HCT116 (cell line): ENCODE data around the gene DMPK. TPM values are rescaled to one million over a fixed set of nuclear protein-coding genes. Genes with fewer than 3 reads are reported as not detected.

Source experiments
- ATAC-seq: fragments of 200-7000 bp; cut with Tn5 transposase; 2 replicates; pipeline ENCODE4 v1.9.1; 2020; ENCODE audit warnings: mild to moderate bottlenecking, moderate library complexity
- BruUV-seq: library from RNA; stranded (reverse); fragments of 400-500 nt; replicated peaks from 2 replicates; lab custom pipeline; 2021; lab: Mats Ljungman, UMichigan
- CTCF ChIA-PET: fragments of 300-600 bp; sonication (Branson Sonifier 250); formaldehyde crosslinking; loops from one replicate; lab custom pipeline; 2021; ENCODE audit warnings: antibody characterized with exemption; lab: Charles Lee
- POLR2A ChIA-PET: fragments of 300-600, 350-600 bp; sonication (Branson Sonifier 250); formaldehyde crosslinking; loops from one replicate; lab custom pipeline; 2021; ENCODE audit warnings: antibody characterized with exemption; lab: Charles Lee
- RAD21 ChIA-PET, 2 experiments: fragments of 300-600 bp; sonication (Branson Sonifier 250); formaldehyde crosslinking; loops; one replicate each; lab custom pipeline; 2023; ENCODE audit warnings: low total read pairs in 2 of 2; ENCODE audit not compliant: uncharacterized antibody in 2 of 2, unreplicated experiment in 2 of 2, low non-redundant PET in 1 of 2; lab: Charles Lee
- DNase-seq: peaks from one replicate; pipeline ENCODE4 v3.0.0-alpha.2; 2010; ENCODE audit warnings: low read depth, low spot score
- H2AFZ ChIP-seq: fragments of 200-600 bp; shearing (Covaris generic), sonication (generic); 2 replicates; pipeline ENCODE4 v1.6.1; 2017; ENCODE audit warnings: low read depth, mixed run types, mixed read lengths, antibody characterized with exemption, low read length; ENCODE audit not compliant: poor library complexity, severe bottlenecking
- H3K27ac ChIP-seq: 2 replicates; pipeline ENCODE4 v1.5.1; 2012; ENCODE audit warnings: low read depth, low read length
- H3K27me3 ChIP-seq: fragments of 200-600 bp; sonication (generic); 2 replicates; pipeline ENCODE4 v1.6.1; 2016; ENCODE audit warnings: mixed run types, low read length, mixed read lengths; ENCODE audit not compliant: insufficient read depth
- H3K36me3 ChIP-seq, 2 experiments: fragments of 200-500 bp in 1 of 2; fragments of 200-600 bp in 1 of 2; sonication (Bioruptor generic) in 1 of 2; sonication (generic) in 1 of 2; 2 replicates each; pipeline versions ENCODE4 v1.5.1 to v1.6.1; 2014 to 2016; ENCODE audit warnings: low read length in 2 of 2, inconsistent platforms in 1 of 2, mixed read lengths in 1 of 2, mixed run types in 1 of 2; ENCODE audit not compliant: insufficient read depth in 2 of 2, control insufficient read depth in 1 of 2
- H3K4me1 ChIP-seq, 2 experiments: fragments of 200-600 bp in 1 of 2; sonication (generic) in 1 of 2; 2 replicates each; pipeline versions ENCODE4 v1.5.1 to v1.6.1; 2012 to 2017; ENCODE audit warnings: low read length in 2 of 2, inconsistent platforms in 1 of 2, mild to moderate bottlenecking in 1 of 2, mixed read lengths in 1 of 2, mixed run types in 1 of 2, moderate library complexity in 1 of 2; ENCODE audit not compliant: insufficient read depth in 2 of 2, control insufficient read depth in 1 of 2
- H3K4me2 ChIP-seq: fragments of 200-600 bp; sonication (generic); 2 replicates; pipeline ENCODE4 v1.6.1; 2017; ENCODE audit warnings: mixed run types, low read length, mixed read lengths
- H3K4me3 ChIP-seq, 2 experiments: fragments of 200-600 bp in 1 of 2; sonication (generic) in 1 of 2; replicated peaks in 1 of 2; 2 replicates each; pipeline ENCODE4 v1.5.1; 2011 to 2016; ENCODE audit warnings: low read length in 2 of 2, control low read depth in 1 of 2, low read depth in 1 of 2, mild to moderate bottlenecking in 1 of 2, mixed read lengths in 1 of 2, mixed run types in 1 of 2
- H3K79me2 ChIP-seq: fragments of 200-600 bp; sonication (generic); 2 replicates; pipeline ENCODE4 v1.6.1; 2017; ENCODE audit warnings: mild to moderate bottlenecking, mixed run types, low read length, moderate library complexity, mixed read lengths; ENCODE audit not compliant: insufficient read depth
- H3K9ac ChIP-seq: fragments of 200-600 bp; sonication (generic); 2 replicates; pipeline ENCODE4 v1.6.1; 2016; ENCODE audit warnings: low read length, mixed read lengths
- H3K9me2 ChIP-seq: fragments of 200-600 bp; sonication (generic), shearing (Covaris generic); 2 replicates; pipeline ENCODE4 v1.6.1; 2017; ENCODE audit warnings: mixed run types, mild to moderate bottlenecking, moderate library complexity; ENCODE audit not compliant: insufficient read depth
- H3K9me3 ChIP-seq, 2 experiments: fragments of 200-500 bp in 1 of 2; fragments of 200-600 bp in 1 of 2; sonication (Bioruptor generic) in 1 of 2; sonication (generic) in 1 of 2; 2 replicates each; pipeline ENCODE4 v1.6.1; 2014 to 2017; ENCODE audit warnings: low read length in 2 of 2, mixed read lengths in 2 of 2, inconsistent platforms in 1 of 2, low read depth in 1 of 2, mild to moderate bottlenecking in 1 of 2, mixed run types in 1 of 2, moderate library complexity in 1 of 2; ENCODE audit not compliant: control insufficient read depth in 1 of 2, insufficient read depth in 1 of 2
- H4K20me1 ChIP-seq: fragments of 200-600 bp; sonication (generic), shearing (Covaris generic); 2 replicates; pipeline ENCODE4 v1.6.1; 2017; ENCODE audit warnings: mixed run types, mild to moderate bottlenecking, moderate library complexity; ENCODE audit not compliant: insufficient read depth
- EGR1 ChIP-seq: IDR thresholded peaks from 2 replicates; pipeline ENCODE4 v1.6.1; 2012; ENCODE audit warnings: low read depth
- EZH2 ChIP-seq: fragments of 200-600 bp; sonication (generic); IDR thresholded peaks from 2 replicates; pipeline ENCODE4 v1.6.1; 2017; ENCODE audit warnings: antibody characterized with exemption, mixed run types
- EZH2phosphoT487 ChIP-seq: fragments of 200-600 bp; IDR thresholded peaks from 2 replicates; pipeline ENCODE4 v1.6.1; 2018; ENCODE audit warnings: antibody characterized with exemption, borderline replicate concordance
- FOSL1 ChIP-seq: IDR thresholded peaks from 2 replicates; pipeline ENCODE4 v1.6.1; 2012; ENCODE audit warnings: low read depth
- POLR2AphosphoS5 ChIP-seq: IDR thresholded peaks from 2 replicates; pipeline ENCODE4 v1.6.1; 2011; ENCODE audit warnings: mild to moderate bottlenecking, low read depth, low read length, moderate library complexity
- SIN3A ChIP-seq: IDR thresholded peaks from 2 replicates; pipeline ENCODE4 v1.6.1; 2012; ENCODE audit warnings: low read depth
- SRF ChIP-seq: IDR thresholded peaks from 2 replicates; pipeline ENCODE4 v1.6.1; 2012; ENCODE audit warnings: low read depth
- intact Hi-C: fragments of 100-400 bp; cut with micrococcal nuclease; formaldehyde crosslinking; loops from 2 replicates; pipeline ENCODE4 v1.10.0; 2022
- total RNA-seq: library from RNA; stranded (reverse); gene quantifications from one replicate; pipeline ENCODE4 v1.2.1, GENCODE V29; 2021; ENCODE audit not compliant: unreplicated experiment
- TF ChIP-seq, protein P1 (sequence below): IDR thresholded peaks from 2 replicates; pipeline ENCODE4 v1.6.1; 2012
- TF ChIP-seq, protein P2 (sequence below): IDR thresholded peaks from 2 replicates; pipeline ENCODE4 v1.6.1; 2012; ENCODE audit warnings: low read depth

The DMPK gene
- total RNA-seq, 1 experiment from 2014 or later: 52.5 TPM

DNA sequence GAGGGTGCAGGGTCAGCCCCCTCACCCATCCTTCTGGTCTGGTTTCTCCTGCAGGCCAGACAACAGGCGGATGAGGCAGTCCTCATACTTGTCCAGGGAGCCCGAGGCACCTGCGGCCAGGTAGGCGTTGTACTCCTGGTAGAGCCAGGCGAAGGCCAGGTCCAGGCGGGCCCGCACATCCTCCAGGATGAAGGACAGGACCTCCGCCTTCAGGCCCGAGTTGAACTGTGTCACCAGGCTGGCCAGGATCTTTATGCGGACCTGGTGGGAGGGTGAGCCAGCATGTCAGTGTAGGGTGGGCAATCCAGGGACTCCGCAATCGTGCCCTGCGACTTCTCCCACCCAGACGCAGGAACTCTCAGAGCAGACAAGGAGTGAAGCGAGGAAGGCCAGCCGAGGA, 46.7 kb upstream of the DMPK start:
- Histone ChIP-seq H3K9me2 (no peaks in the 10 kb centered on the region), H4K20me1 (no peaks in the 10 kb centered on the region), H3K4me3 (no peak overlapping the region), H2AFZ (no peak overlapping the region), H3K4me2 (no peak overlapping the region), H3K27ac (no peak overlapping the region), H3K4me1 (no peaks in the 10 kb centered on the region), H3K27me3 (no peaks in the 10 kb centered on the region), H3K9me3 (no peaks in the 10 kb centered on the region), H3K79me2 (no peaks in the 10 kb centered on the region), H3K36me3 (peaks cover 43 to 60% of the 10 kb centered on the region in 2 experiments), H3K9ac (no peak overlapping the region)
- ChIA-PET CTCF (interaction anchor here (3.3 kb wide), 1 partner anchor 11 kb away, joined by 17 read pairs; no protein-coding TSS in a partner anchor), POLR2A (no interaction called here), RAD21 (no interaction called here)
- intact Hi-C loops: no loop called here
- TF ChIP-seq POLR2AphosphoS5 (no peak), SRF (no peak), EZH2phosphoT487 (no peak), EGR1 (no peak), EZH2 (no peak), FOSL1 (no peak), SIN3A (no peak)
- TF ChIP-seq, protein P1, sequence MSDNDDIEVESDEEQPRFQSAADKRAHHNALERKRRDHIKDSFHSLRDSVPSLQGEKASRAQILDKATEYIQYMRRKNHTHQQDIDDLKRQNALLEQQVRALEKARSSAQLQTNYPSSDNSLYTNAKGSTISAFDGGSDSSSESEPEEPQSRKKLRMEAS: no peak
- TF ChIP-seq, protein P2, sequence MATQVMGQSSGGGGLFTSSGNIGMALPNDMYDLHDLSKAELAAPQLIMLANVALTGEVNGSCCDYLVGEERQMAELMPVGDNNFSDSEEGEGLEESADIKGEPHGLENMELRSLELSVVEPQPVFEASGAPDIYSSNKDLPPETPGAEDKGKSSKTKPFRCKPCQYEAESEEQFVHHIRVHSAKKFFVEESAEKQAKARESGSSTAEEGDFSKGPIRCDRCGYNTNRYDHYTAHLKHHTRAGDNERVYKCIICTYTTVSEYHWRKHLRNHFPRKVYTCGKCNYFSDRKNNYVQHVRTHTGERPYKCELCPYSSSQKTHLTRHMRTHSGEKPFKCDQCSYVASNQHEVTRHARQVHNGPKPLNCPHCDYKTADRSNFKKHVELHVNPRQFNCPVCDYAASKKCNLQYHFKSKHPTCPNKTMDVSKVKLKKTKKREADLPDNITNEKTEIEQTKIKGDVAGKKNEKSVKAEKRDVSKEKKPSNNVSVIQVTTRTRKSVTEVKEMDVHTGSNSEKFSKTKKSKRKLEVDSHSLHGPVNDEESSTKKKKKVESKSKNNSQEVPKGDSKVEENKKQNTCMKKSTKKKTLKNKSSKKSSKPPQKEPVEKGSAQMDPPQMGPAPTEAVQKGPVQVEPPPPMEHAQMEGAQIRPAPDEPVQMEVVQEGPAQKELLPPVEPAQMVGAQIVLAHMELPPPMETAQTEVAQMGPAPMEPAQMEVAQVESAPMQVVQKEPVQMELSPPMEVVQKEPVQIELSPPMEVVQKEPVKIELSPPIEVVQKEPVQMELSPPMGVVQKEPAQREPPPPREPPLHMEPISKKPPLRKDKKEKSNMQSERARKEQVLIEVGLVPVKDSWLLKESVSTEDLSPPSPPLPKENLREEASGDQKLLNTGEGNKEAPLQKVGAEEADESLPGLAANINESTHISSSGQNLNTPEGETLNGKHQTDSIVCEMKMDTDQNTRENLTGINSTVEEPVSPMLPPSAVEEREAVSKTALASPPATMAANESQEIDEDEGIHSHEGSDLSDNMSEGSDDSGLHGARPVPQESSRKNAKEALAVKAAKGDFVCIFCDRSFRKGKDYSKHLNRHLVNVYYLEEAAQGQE: no peak
- DNase-seq (no peak), ATAC-seq (no peak)
- no TSS peak for BruUV-seq
